ENCODE results near the gene FNBP1. TPM values are rescaled to one million over a fixed set of nuclear protein-coding genes. Genes with fewer than 3 reads are reported as not detected.

Gene FNBP1
- total RNA-seq, 1 donor from 2014 or later = 47.1 TPM

DNA sequence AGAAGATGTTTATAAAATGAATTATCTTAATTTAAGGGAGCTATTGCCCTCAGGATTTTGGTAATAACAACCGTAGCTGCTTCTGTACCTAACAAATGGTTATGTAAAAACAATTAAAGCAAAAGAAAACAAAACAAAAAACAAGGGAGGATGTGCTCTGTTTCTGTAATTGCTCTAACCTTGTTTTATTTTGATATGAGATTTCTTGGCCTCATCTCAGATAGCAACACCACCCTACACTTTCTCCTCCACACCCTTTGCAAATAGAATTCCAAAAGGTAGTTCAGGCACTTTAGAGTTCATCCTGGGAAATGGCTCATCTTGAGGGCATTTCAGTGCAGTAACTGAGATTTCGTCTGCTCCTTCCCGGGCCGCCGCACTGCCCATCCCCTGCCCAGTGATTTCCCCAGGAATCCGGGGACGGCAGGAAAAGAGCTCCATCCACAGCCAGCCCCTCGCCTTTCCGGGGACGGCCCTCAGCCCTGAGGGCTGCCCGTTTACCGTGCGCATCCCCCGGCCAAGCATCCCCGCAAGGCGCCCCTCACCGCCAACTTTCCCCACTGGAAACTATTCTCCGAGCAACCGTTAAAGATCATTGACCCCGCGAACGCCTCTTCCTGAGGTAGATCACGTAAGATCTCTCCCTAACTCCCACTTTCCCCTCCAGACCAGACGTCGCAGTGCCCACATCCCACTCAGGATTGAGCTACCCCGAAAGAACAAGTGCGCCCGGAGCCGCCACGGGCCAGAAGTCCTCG, 1.2 kb downstream of the FNBP1 start:
- intact Hi-C loops (cut with DNase I) = no loop called here
- H3K9me3 ChIP-seq = no peaks in the 10 kb centered on the region
- no peaks in the 10 kb centered on the region for H3K27me3 ChIP-seq
- H3K27ac ChIP-seq = peak overlapping the region; percentile 97
- no peaks in the 10 kb centered on the region for H3K36me3 ChIP-seq
- peak overlapping the region; percentile 89 to 92 for H3K4me3 ChIP-seq
- TF ChIP-seq, protein P1, sequence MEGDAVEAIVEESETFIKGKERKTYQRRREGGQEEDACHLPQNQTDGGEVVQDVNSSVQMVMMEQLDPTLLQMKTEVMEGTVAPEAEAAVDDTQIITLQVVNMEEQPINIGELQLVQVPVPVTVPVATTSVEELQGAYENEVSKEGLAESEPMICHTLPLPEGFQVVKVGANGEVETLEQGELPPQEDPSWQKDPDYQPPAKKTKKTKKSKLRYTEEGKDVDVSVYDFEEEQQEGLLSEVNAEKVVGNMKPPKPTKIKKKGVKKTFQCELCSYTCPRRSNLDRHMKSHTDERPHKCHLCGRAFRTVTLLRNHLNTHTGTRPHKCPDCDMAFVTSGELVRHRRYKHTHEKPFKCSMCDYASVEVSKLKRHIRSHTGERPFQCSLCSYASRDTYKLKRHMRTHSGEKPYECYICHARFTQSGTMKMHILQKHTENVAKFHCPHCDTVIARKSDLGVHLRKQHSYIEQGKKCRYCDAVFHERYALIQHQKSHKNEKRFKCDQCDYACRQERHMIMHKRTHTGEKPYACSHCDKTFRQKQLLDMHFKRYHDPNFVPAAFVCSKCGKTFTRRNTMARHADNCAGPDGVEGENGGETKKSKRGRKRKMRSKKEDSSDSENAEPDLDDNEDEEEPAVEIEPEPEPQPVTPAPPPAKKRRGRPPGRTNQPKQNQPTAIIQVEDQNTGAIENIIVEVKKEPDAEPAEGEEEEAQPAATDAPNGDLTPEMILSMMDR (IDR thresholded peaks at IDR 0.05) = no peak
- TF ChIP-seq POLR2A (IDR thresholded peaks at IDR 0.05) = no peak
- TF ChIP-seq POLR2AphosphoS5 (IDR thresholded peaks at IDR 0.05; ENCODE audit: insufficient read depth in 1 of 2, low read depth in 1 of 2) = peak in 1 of 2 donors; percentile 37
- H3K4me1 ChIP-seq = peaks cover 44% of the 10 kb centered on the region
- no peak for DNase-seq (ENCODE audit: extremely low spot score in 2 of 2)

DNA sequence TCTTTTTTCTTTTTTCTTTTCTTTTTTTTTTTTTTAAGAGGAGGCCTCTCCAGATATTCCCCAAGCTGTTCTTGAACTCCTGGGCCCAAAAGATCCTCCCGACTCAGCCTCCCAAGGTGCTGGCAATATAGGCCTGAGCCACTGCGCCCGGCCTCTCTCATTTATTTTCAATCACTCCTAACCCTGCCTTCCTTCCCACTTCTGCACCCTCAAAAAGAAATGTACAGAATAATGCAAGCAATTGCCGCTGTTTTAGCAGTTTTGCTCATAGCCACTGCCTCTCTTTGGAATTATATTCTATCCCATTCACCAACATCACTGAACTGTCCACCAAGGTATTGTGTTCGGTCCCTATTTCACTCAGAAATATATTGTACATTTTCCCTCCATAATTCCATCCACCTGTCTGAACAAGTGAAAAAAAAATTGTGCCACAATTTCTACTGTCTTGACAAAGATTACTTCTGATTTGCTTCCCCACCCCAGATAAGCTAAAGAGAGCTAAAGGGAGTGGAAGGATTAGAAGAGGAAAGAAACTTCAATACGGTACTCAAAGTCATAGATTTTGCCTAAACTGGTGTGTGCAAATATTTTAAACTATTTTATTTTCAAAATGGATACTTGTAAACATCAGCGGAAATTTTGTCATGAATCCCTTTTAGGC, 1.9 kb downstream of the FNBP1 start:
- TF ChIP-seq POLR2A (IDR thresholded peaks at IDR 0.05) = no peak
- TF ChIP-seq POLR2AphosphoS5 (IDR thresholded peaks at IDR 0.05; ENCODE audit: insufficient read depth in 1 of 2, low read depth in 1 of 2) = peak in 1 of 2 donors; percentile 6
- TF ChIP-seq, protein P1 (IDR thresholded peaks at IDR 0.05) = no peak
- no peaks in the 10 kb centered on the region for H3K27me3 ChIP-seq
- no peaks in the 10 kb centered on the region for H3K9me3 ChIP-seq
- H3K27ac ChIP-seq = peak overlapping the region; percentile 97
- no peak for DNase-seq (ENCODE audit: extremely low spot score in 2 of 2)
- H3K36me3 ChIP-seq = no peaks in the 10 kb centered on the region
- H3K4me1 ChIP-seq = peaks cover 46% of the 10 kb centered on the region
- intact Hi-C loops (cut with DNase I) = no loop called here
- H3K4me3 ChIP-seq = peak overlapping the region; percentile 89 to 92

DNA sequence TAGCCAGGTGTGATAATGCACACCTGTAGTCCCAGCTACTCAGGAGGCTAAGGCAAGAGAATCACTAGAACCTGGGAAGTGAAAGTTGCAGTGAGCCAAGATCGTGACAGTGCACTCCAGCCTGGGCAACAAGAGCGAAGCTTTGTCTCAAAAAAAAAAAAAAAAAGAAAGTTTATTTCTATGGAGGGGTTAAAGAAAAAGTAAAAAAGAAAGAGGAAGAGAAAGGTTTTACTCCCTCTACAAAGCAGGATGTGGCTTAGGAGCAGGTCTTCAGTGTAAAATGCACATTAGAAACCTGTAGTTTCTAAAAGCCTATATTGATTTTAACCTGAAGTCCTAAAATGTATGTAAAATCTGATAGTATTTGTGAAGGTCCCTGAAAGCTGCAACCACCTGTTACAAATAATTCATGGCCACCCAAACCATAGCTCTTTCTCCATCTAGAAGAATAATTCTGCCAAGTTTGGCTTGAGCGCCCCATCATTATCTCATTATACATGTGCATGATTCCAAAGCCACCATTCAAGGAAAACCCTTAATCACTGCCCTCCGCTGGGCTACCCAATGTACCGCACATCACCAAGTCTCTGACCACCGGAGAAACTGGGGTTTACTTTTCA, 3.4 kb downstream of the FNBP1 start:
- no peaks in the 10 kb centered on the region for H3K27me3 ChIP-seq
- H3K4me3 ChIP-seq = no peak overlapping the region
- TF ChIP-seq POLR2AphosphoS5 (IDR thresholded peaks at IDR 0.05; ENCODE audit: insufficient read depth in 1 of 2, low read depth in 1 of 2) (no peak), POLR2A (IDR thresholded peaks at IDR 0.05) (no peak)
- TF ChIP-seq, protein P1 (IDR thresholded peaks at IDR 0.05) = no peak
- intact Hi-C loops (cut with DNase I) = no loop called here
- peaks cover 42% of the 10 kb centered on the region for H3K4me1 ChIP-seq
- no peaks in the 10 kb centered on the region for H3K9me3 ChIP-seq
- DNase-seq (ENCODE audit: extremely low spot score in 2 of 2) = no peak
- H3K36me3 ChIP-seq = no peaks in the 10 kb centered on the region
- peak overlapping the region; percentile 97 for H3K27ac ChIP-seq

DNA sequence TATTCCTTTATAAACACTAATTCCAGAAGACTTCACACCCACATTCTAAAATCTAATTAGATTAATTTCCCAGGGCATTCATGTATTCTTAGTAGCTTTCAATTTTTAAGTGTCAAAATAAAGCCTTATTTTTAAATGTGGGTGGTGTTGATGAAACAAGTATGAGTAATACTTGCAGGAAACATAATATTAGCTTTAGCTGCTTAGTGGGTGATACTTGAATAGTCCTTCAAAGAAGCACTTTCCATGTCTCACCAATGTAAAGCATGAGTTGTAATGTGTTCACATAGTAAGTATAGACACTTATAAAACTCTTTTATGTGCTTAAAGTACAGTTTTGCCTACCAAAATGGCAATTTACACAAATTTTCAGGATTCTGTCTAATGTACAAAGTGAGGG, 6.9 kb downstream of the FNBP1 start:
- H3K4me3 ChIP-seq = no peak overlapping the region
- intact Hi-C loops (cut with DNase I) = no loop called here
- no peaks in the 10 kb centered on the region for H3K36me3 ChIP-seq
- peaks cover 56% of the 10 kb centered on the region for H3K4me1 ChIP-seq
- no peak overlapping the region for H3K27ac ChIP-seq
- TF ChIP-seq POLR2A (IDR thresholded peaks at IDR 0.05) (no peak), POLR2AphosphoS5 (IDR thresholded peaks at IDR 0.05; ENCODE audit: insufficient read depth in 1 of 2, low read depth in 1 of 2) (no peak)
- TF ChIP-seq, protein P1 (IDR thresholded peaks at IDR 0.05) = no peak
- H3K27me3 ChIP-seq = no peaks in the 10 kb centered on the region
- no peaks in the 10 kb centered on the region for H3K9me3 ChIP-seq
- no peak for DNase-seq (ENCODE audit: extremely low spot score in 2 of 2)

Data from vagina (tissue), 2 donors.